IPS-18c (cell line): ENCODE data around the gene MRPL55.

Experiments
- H3K4me3 ChIP-seq: 2 replicates; pipeline ENCODE4 v1.7.0; 2013; ENCODE audit warnings: low read depth, mild to moderate bottlenecking, low read length, moderate library complexity; ENCODE audit not compliant: insufficient read depth
- H3K9me3 ChIP-seq: one replicate; pipeline ENCODE4 v1.6.1; 2013; ENCODE audit warnings: mild to moderate bottlenecking, low read length, moderate library complexity; ENCODE audit not compliant: control insufficient read depth, insufficient read depth

Gene MRPL55

GRCh38 chr1:228096416-228097332 lies 12.4 kb downstream of the MRPL55 start:
- H3K4me3 ChIP-seq, result no peak overlapping the region
- H3K9me3 ChIP-seq, result no peaks in the 10 kb centered on the region

GRCh38 chr1:228095938-228096337 lies 13.2 kb downstream of the MRPL55 start:
- H3K4me3 ChIP-seq, result no peak overlapping the region
- H3K9me3 ChIP-seq, result no peaks in the 10 kb centered on the region

GRCh38 chr1:228095161-228095560 lies 13.9 kb downstream of the MRPL55 start:
- H3K4me3 ChIP-seq, result no peak overlapping the region
- no peaks in the 10 kb centered on the region for H3K9me3 ChIP-seq

GRCh38 chr1:228094432-228095016 lies 14.6 kb downstream of the MRPL55 start:
- H3K9me3 ChIP-seq, result no peaks in the 10 kb centered on the region
- no peak overlapping the region for H3K4me3 ChIP-seq

GRCh38 chr1:228093050-228093906 lies 15.8 kb downstream of the MRPL55 start:
- Histone ChIP-seq H3K9me3 (no peaks in the 10 kb centered on the region), H3K4me3 (no peak overlapping the region)

GRCh38 chr1:228092342-228093049 lies 16.6 kb downstream of the MRPL55 start:
- H3K4me3 ChIP-seq, result no peak overlapping the region
- H3K9me3 ChIP-seq, result no peaks in the 10 kb centered on the region

GRCh38 chr1:228091084-228091483 lies 18.0 kb downstream of the MRPL55 start:
- Histone ChIP-seq H3K4me3 (no peak overlapping the region), H3K9me3 (no peaks in the 10 kb centered on the region)

GRCh38 chr1:228090613-228091081 lies 18.5 kb downstream of the MRPL55 start:
- H3K9me3 ChIP-seq, result no peaks in the 10 kb centered on the region

GRCh38 chr1:228089519-228090380 lies 19.3 kb downstream of the MRPL55 start:
- Histone ChIP-seq H3K4me3 (no peak overlapping the region), H3K9me3 (no peaks in the 10 kb centered on the region)

More at GRCh38 chr1:228090613-228091081, 18.5 kb downstream of the MRPL55 start:
- no peak overlapping the region for H3K4me3 ChIP-seq

GRCh38 chr1:228088586-228089498 lies 20.3 kb downstream of the MRPL55 start:
- H3K4me3 ChIP-seq, result no peak overlapping the region

GRCh38 chr1:228087771-228088251 lies 21.3 kb downstream of the MRPL55 start:
- no peaks in the 10 kb centered on the region for H3K9me3 ChIP-seq
- H3K4me3 ChIP-seq, result no peak overlapping the region

More at GRCh38 chr1:228088586-228089498, 20.3 kb downstream of the MRPL55 start:
- no peaks in the 10 kb centered on the region for H3K9me3 ChIP-seq

GRCh38 chr1:228085287-228085951 lies 23.7 kb downstream of the MRPL55 start:
- H3K9me3 ChIP-seq, result no peaks in the 10 kb centered on the region
- H3K4me3 ChIP-seq, result no peak overlapping the region

GRCh38 chr1:228084797-228085196 lies 24.3 kb downstream of the MRPL55 start:
- no peaks in the 10 kb centered on the region for H3K9me3 ChIP-seq
- H3K4me3 ChIP-seq, result no peak overlapping the region

- peak overlapping the region; percentile 95 for H3K4me3 ChIP-seq
- H3K9me3 ChIP-seq, result no peaks in the 10 kb centered on the region
These were observed 24.8 kb downstream of the MRPL55 start for GRCh38 chr1:228084325-228084724.

GRCh38 chr1:228083871-228084278 lies 25.2 kb downstream of the MRPL55 start:
- Histone ChIP-seq H3K9me3 (no peaks in the 10 kb centered on the region), H3K4me3 (peak overlapping the region; percentile 95)
